Stimulated activated CD8-positive, alpha-beta memory T cell treated with anti-CD3 and anti-CD28 coated beads, Interleukin-7, amount 100 ng/mL, for 1 hour (primary cell): ENCODE measurements around the gene TH.

Experiments
- DNase-seq, 2 donors: peaks; one replicate each; pipeline ENCODE4 v3.0.0-alpha.2; 2020; ENCODE audit warnings: low read depth in 2 of 2

Gene TH

GRCh38 chr11:2171591-2172003 is at the start of gene TH:
Gene TH (minus strand): TSS chr11:2171815. CDS start chr11:2171786, 29 bp downstream.
- DNase-seq: no peak

GRCh38 chr11:2221024-2221423 is 49.4 kb upstream of the TH start:
- no peak for DNase-seq

- no peak for DNase-seq
Measured at GRCh38 chr11:2220173-2220771, 48.7 kb upstream of the TH start.

- no peak for DNase-seq
Measured at GRCh38 chr11:2219318-2220017, 47.9 kb upstream of the TH start.

- no peak for DNase-seq
Measured at GRCh38 chr11:2218031-2218633, 46.5 kb upstream of the TH start.

- DNase-seq: no peak
Measured at GRCh38 chr11:2217211-2218030, 45.8 kb upstream of the TH start.

GRCh38 chr11:2216400-2217064 is 44.9 kb upstream of the TH start:
- no peak for DNase-seq

- DNase-seq: no peak
Measured at GRCh38 chr11:2215561-2216399, 44.2 kb upstream of the TH start.

- no peak for DNase-seq
Measured at GRCh38 chr11:2215230-2215560, 43.6 kb upstream of the TH start.

- no peak for DNase-seq
Measured at GRCh38 chr11:2214527-2215229, 43.1 kb upstream of the TH start.

- DNase-seq: no peak
Measured at GRCh38 chr11:2213890-2214526, 42.4 kb upstream of the TH start.

- peak in 1 of 2 donors; percentile 14 for DNase-seq
Measured at GRCh38 chr11:2213384-2213842, 41.8 kb upstream of the TH start.

GRCh38 chr11:2212411-2213251 is 41.0 kb upstream of the TH start:
- DNase-seq: no peak

- DNase-seq: no peak
Measured at GRCh38 chr11:2211113-2211971, 39.7 kb upstream of the TH start.

- no peak for DNase-seq
Measured at GRCh38 chr11:2210366-2211112, 38.9 kb upstream of the TH start.

- DNase-seq: no peak
Measured at GRCh38 chr11:2209900-2210321, 38.3 kb upstream of the TH start.

- no peak for DNase-seq
Measured at GRCh38 chr11:2209370-2209801, 37.8 kb upstream of the TH start.
